NCI-H2029 (cell line): ENCODE results near the gene PLXNB1.
"Not testable (repeated sequence)": the region's sequence is repeated elsewhere in the genome, so short reads cannot be mapped to it uniquely, and the experiment has no call there.

ENCODE experiments used
- DNase-seq: peaks from one replicate; lab custom pipeline; 2025; lab: John Stamatoyannopoulos, UW

Gene PLXNB1

DNA sequence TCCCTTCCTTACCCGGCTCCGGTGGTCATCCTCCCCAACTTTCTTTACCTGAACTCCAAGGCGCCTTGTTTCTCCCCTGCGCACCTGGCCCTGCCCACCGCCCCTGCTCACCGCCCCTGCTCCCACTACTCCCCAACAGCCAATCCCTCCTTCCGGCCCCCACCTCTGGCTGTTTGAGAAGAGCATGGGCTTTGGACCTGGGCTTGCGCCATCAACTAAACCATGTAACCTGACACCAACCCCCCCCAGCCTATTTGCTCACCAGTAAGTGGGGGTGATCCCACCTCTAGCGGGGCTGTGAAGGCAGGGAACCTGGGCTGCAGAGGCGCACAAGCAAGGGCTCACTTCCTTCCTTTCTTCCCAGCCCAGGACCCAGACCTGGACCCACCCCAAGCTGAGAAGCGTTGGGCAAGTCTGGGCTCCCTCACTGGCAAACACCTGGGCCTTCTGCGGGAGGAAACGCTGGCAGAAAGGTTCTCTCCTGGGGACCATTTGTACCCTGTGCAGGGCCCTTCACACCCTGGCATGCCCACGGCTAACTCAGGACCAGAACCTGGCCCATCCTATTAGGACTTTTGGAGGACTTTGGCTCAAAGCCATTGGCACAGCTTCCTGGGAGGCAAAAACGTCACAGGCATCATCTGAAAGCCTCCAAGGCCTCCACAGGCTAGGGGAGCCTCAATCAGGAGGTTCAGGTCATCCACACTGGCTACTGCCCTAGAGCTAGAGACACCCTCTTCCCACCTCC, at the start of gene PLXNB1:
Gene PLXNB1 (minus strand): TSS at position 127 of the 748 bp plus-strand sequence. CDS start 5,475 bp downstream, outside the sequence.
- peak; percentile 70 for DNase-seq

DNA sequence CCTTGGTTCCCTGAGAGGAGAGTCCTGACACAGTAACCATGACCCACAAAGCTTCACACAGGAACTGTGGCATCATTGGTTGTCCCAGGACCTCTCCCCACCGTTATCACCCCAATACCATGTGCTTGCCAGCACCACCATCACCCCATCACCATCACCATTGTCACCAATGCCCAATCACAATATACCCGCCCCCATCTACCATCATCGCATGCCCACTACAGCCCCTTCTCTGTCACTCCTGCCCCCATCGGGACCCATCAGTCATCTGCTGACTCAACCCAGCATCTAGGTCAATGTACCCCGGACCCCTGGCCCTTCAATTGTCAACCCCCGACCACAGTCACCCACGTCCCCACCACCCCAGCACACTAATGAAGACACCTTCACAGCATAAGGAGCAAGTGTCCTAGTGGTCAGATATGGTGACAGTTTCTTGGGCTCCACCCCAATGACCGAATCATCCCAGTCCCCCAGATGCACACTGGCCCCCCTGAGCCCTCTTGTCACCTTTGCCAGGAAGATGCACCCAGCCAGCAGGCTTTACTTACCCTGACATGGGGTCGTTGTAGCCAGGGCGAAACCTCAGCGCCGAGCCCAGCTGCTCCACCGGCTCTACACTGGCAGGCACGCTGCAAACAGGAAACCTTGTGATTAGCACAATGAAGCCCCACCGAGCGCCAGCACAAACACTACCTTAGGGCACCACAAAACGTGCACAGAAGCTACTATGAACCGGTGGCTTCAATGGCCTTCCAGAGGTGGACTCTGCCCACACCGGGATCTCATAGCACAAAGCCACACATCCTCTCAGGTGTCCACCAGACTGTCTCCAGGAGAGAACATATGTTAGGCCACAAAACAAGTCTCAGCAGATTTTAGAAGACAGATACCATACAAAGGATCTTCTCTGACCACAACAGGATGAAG, 49.0 kb upstream of the PLXNB1 start:
- DNase-seq = no peak

GRCh38 chr3:48477959-48478520, 48.2 kb upstream of the PLXNB1 start:
- DNase-seq = no peak

DNA sequence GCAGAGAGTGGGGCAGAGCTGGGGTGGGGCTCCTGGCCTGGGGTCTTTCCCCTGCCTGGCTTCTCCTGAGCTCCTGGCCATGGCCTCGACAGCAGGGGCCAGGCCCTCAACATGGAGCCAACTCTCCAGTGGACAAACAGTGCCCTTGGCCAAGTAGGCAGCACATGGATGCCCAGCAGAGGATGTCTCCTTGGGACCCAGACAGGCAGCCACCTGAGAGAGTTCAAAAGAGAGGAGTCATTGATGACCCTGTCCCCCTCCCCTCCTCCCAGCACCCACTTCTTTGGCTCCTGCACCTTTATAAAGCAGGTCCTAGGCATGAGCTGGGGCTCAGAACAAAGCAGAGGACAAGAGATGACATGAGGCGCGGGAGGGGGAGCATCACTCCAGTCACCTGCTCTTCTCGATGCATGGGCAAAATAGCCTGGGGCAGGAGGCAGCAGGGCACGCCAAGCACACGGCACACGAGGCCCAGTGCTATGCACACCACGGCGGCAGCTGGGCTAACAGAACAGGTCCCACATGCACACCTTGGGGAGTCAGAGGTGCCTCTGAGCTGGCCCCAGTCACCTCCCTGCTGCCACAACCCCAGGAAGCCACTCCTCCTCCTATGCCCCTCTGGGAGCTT, 46.7 kb upstream of the PLXNB1 start:
- DNase-seq = no peak

DNA sequence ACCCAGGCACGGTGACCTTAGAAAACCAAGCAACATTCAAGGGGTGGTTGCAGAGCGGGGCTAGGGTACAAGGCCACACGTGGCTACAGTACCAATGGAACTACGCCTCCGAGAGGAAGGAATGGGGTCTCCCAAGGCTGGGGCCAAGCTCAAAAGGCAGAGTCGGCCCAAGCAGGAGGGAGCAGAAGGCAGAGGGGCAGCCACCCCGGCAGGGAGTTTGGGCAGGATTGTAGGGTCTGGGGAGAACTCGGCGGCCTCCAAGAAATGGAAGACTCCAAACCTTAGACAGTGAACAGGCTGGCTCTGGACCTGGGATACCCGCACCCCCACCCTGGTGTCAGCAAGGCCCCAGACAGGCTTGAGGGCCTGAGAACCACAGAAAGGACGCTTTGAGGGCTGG, 45.3 kb upstream of the PLXNB1 start:
- no peak for DNase-seq

DNA sequence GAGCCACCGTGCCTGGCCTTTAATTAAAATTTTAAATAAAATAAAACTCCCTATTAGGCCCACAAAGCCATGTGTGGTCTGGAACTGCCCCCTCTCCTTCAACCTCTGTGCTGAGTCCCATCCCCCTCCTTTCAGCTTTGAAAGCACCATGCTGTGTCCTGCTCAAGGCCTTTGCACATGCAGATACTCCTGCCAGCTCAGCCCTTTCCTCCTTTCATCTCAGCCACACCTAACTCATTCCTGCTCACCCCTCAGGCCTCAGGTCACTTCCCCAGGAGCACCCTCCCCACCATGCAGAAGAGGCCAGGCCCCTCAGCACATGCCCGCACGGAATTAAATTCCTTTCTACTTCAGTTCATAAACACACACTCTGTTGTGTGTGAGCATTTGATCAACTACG, 44.7 kb upstream of the PLXNB1 start:
- DNase-seq = no peak

- DNase-seq = not testable (repeated sequence)
These were observed 44.1 kb upstream of the PLXNB1 start for GRCh38 chr3:48474031-48474430.

- DNase-seq = no peak
These were observed 43.7 kb upstream of the PLXNB1 start for GRCh38 chr3:48473617-48473952.

- peak; percentile 77 for DNase-seq
These were observed 43.2 kb upstream of the PLXNB1 start for GRCh38 chr3:48472923-48473616.

- DNase-seq = no peak
These were observed 42.7 kb upstream of the PLXNB1 start for GRCh38 chr3:48472673-48472922.

GRCh38 chr3:48470286-48470685, 40.4 kb upstream of the PLXNB1 start:
- DNase-seq = no peak

- DNase-seq = no peak
These were observed 39.4 kb upstream of the PLXNB1 start for GRCh38 chr3:48469046-48469915.

DNA sequence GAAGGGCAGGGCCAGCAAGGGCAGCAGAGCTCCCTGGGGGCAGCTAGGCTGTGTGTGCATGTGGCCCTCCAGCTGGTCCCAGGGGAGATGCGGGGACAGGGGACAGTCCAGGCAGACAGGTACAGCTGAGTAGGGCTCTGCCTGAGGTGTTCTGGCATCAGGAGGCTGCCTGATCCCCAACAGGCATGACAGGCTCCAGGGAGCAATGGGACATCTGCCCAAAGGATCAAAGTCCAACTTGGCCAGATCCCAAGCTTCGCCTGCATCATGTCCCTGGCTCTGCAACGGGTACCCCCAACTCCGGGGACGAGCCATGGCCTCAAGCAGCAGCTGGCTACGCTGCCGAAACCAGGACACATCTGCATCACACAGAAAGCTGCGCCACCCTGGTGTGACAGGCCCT, 38.4 kb upstream of the PLXNB1 start:
- DNase-seq = no peak

DNA sequence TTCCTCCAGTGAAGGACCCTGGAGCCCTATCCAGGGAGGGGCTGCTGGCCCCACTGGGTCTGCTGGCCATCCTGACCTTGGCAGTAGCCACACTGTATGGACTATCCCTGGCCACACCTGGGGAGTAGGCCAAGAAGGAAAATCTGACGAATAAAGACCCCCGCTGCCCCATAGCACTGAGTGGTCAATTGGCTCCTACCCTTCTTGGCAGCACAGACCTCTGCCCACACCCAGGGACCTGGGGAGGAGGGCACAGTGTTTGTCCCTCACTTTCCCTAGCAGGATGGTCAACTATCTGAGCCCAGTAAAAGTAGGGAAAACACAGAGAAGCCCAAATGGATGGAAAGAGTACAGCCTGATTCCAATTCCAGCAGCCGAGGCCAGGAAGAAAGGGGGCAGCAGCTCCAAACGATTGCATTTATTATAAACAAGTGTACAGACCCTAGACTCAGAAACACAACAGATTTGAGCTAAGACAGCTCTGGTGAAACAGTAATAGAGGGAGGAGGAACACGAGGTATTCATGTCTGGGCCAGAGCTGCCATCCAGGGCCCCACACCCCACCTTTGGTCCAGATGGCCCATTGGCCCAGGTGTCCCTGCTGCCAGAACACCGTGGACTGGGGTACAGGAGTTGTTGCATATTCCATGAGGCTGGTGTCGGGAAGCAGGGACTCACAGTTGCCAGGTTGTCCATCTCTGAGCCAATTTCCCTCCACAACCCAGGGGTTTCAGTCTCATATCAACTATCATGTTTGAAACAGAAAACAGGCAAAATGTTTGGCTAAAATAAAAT, 37.8 kb upstream of the PLXNB1 start:
- DNase-seq = no peak

GRCh38 chr3:48467110-48467454, 37.2 kb upstream of the PLXNB1 start:
- DNase-seq = no peak

DNA sequence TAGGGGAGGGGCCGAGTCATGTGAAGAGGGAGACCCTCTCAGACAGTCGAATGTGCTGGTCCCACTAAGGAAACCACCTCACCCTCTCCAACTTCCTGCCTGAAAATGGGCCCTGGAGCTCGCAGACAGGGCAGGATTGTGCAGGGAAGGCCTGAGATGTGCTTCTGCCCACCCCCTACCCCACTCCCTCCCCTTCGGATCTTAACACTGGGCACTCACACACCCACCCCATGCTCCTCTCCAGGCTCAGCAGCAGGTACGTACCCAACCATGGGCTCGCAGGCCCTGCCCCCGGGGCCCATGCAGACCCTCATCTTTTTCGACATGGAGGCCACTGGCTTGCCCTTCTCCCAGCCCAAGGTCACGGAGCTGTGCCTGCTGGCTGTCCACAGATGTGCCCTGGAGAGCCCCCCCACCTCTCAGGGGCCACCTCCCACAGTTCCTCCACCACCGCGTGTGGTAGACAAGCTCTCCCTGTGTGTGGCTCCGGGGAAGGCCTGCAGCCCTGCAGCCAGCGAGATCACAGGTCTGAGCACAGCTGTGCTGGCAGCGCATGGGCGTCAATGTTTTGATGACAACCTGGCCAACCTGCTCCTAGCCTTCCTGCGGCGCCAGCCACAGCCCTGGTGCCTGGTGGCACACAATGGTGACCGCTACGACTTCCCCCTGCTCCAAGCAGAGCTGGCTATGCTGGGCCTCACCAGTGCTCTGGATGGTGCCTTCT, 36.7 kb upstream of the PLXNB1 start:
- DNase-seq = peak; percentile 37

GRCh38 chr3:48465531-48466378, 35.9 kb upstream of the PLXNB1 start:
- peak; percentile 97 for DNase-seq

DNA sequence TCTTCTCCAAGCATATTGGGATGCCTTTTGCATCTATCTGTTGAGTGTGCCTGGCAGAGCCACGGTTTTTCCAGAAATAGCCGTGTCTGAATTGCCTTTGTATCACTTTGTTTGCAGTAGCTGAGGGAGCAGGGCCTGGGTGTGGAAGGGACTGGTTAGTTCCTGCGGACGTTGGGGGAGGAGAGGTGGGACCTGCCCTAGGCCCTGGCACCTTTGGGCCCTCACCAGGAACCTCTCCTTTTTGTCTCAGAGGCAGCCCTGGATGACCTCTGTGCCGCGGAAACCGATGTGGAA, 35.3 kb upstream of the PLXNB1 start:
- DNase-seq = peak; percentile 71

DNA sequence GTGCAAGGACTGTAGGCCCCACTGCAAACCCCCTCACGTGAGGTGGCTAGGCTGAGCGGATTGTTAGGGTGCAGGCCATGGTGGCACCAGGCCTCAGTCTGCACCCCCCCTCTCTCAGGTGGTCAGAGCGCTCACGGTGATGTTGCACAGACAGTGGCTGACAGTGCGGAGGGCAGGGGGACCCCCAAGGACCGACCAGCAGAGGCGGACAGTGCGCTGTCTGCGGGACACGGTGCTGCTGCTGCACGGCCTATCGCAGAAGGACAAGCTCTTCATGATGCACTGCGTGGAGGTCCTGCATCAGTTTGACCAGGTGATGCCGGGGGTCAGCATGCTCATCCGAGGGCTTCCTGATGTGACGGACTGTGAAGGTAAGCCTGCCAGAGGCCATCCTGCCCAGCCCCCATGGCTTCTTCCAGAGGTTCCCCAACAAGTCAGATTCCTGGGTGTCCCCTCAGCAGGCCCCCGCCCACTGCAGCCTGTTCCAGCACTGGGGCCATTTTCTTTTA, 34.9 kb upstream of the PLXNB1 start:
- no peak for DNase-seq
